HepG2 (cell line): ENCODE data around the gene LRRC42.

Experiments
- ARID2 ChIP-seq: sonication (generic); formaldehyde crosslinking; IDR thresholded peaks from 2 replicates; pipeline ENCODE4 v1.8.1; 2022; ENCODE audit warnings: mild to moderate bottlenecking, missing genetic modification reagents, borderline replicate concordance
- CHCHD3 ChIP-seq: sonication (generic); formaldehyde crosslinking; IDR thresholded peaks from 2 replicates; pipeline ENCODE4 v1.8.0; 2022; ENCODE audit warnings: mild to moderate bottlenecking, missing genetic modification reagents, moderate library complexity
- KLF9 ChIP-seq: IDR thresholded peaks from 2 replicates; pipeline ENCODE4 v1.6.1; 2016; ENCODE audit warnings: low read depth
- NR2C2 ChIP-seq: sonication (generic); formaldehyde crosslinking; IDR thresholded peaks from 2 replicates; pipeline ENCODE4 v1.4.0; 2020; ENCODE audit warnings: missing genetic modification reagents, mild to moderate bottlenecking, moderate library complexity, borderline replicate concordance
- NR2F2 ChIP-seq: IDR thresholded peaks from 2 replicates; pipeline ENCODE4 v1.6.1; 2012; ENCODE audit warnings: low read depth, inconsistent platforms, borderline replicate concordance
- PATZ1 ChIP-seq: sonication (generic); formaldehyde crosslinking; IDR thresholded peaks from 2 replicates; pipeline ENCODE4 v1.4.0; 2020; ENCODE audit warnings: missing genetic modification reagents
- PHB2 ChIP-seq: fragments of 450-650 bp; IDR thresholded peaks from 2 replicates; pipeline ENCODE4 v1.6.1; 2018; ENCODE audit not compliant: partially characterized antibody
- PLSCR1 ChIP-seq: sonication (generic); formaldehyde crosslinking; IDR thresholded peaks from 2 replicates; pipeline ENCODE4 v1.5.0; 2020; ENCODE audit warnings: missing genetic modification reagents, mild to moderate bottlenecking, borderline replicate concordance
- SAFB2 ChIP-seq: sonication (generic); formaldehyde crosslinking; IDR thresholded peaks from 2 replicates; pipeline ENCODE4 v1.5.1; 2020; ENCODE audit warnings: missing genetic modification reagents, low read depth, mild to moderate bottlenecking, borderline replicate concordance
- SRY ChIP-seq: sonication (generic); formaldehyde crosslinking; IDR thresholded peaks from 2 replicates; pipeline ENCODE4 v1.8.0; 2022; ENCODE audit warnings: mild to moderate bottlenecking, missing genetic modification reagents
- SUZ12 ChIP-seq: fragments of 150-350 bp; IDR thresholded peaks from 2 replicates; pipeline ENCODE4 v1.6.1; 2014; ENCODE audit warnings: low read depth, low read length
- ZMAT5 ChIP-seq: sonication (generic); formaldehyde crosslinking; IDR thresholded peaks from 2 replicates; pipeline ENCODE4 v1.5.0; 2020; ENCODE audit warnings: mild to moderate bottlenecking, low read depth, missing genetic modification reagents, borderline replicate concordance
- ZNF367 ChIP-seq: sonication (generic); formaldehyde crosslinking; IDR thresholded peaks from 2 replicates; pipeline ENCODE4 v1.4.0; 2020; ENCODE audit warnings: missing genetic modification reagents, borderline replicate concordance

- TF ChIP-seq PATZ1 = no peak
- no peak for TF ChIP-seq ZNF367 (CRISPR knock-in tag)
- no peak for TF ChIP-seq NR2F2
- TF ChIP-seq ZMAT5 (CRISPR knock-in tag) = no peak
- TF ChIP-seq KLF9 (CRISPR knock-in tag) = no peak
- TF ChIP-seq SUZ12 = no peak
- no peak for TF ChIP-seq NR2C2
- TF ChIP-seq SRY (CRISPR knock-in tag) = no peak
- no peak for TF ChIP-seq PHB2
- TF ChIP-seq CHCHD3 (CRISPR knock-in tag) = no peak
- no peak for TF ChIP-seq SAFB2 (CRISPR knock-in tag)
- TF ChIP-seq PLSCR1 (CRISPR knock-in tag) = no peak
- TF ChIP-seq ARID2 (CRISPR knock-in tag) = no peak
Observed at GRCh38 chr1:53944469-53945182, 1.5 kb upstream of the LRRC42 start.
